ENCODE data around the gene TRABD2B.

Gene TRABD2B

GRCh38 chr1:47725000-47725473 lies 272.1 kb downstream of the TRABD2B start:
- ATAC-seq, result no peak
- no peak for DNase-seq

GRCh38 chr1:47724432-47724999 lies 272.7 kb downstream of the TRABD2B start:
- no peak for DNase-seq
- ATAC-seq, result no peak

GRCh38 chr1:47722909-47723580 lies 274.1 kb downstream of the TRABD2B start:
- DNase-seq, result no peak
- ATAC-seq, result no peak

DNA sequence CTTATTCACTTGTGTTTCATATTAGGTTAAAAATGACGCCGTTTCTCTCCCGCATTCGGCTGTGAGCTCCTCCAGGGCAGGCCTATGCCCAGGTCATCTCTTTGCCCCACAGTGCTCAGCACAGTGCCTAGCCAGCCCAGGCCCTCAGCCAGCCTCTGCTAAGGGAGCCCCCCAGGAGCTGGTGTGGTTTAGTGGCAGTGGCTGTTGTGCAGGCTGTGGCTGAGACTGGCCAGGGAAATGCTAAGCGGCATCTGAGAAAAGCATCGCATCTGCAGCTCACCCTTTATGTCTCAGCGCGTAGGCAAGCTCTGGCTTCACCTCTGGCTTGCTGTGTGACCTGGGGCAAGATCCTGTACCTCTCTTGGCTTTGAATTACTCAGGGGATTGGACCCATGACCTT lies 275.1 kb downstream of the TRABD2B start:
- no peak for ATAC-seq
- no peak for DNase-seq

DNA sequence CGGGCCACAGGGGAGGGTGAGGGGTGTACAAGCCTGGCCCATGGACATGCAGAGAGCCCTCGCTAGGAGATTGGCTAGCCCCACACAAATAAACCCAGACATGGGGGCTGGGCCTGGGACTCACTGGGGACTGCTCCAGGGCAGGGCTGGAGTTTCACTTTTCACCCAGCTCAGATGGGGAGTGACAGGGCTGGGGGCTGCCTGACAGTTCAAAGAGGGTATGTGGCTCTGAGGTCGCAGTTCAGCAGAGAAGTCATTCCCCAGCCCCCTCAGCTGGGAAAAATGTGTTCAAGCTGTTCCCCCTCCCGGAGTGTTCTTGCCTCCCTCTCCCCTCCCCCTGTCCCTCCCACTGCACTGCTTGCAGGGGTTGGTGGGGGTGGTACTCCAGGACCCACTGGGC lies 277.1 kb downstream of the TRABD2B start:
- DNase-seq, result no peak
- no peak for ATAC-seq

- no peak for DNase-seq
These were observed 279.8 kb downstream of the TRABD2B start for GRCh38 chr1:47717341-47717740.

GRCh38 chr1:47713975-47714767 lies 283.0 kb downstream of the TRABD2B start:
- ATAC-seq, result no peak
- no peak for DNase-seq

More at GRCh38 chr1:47717341-47717740, 279.8 kb downstream of the TRABD2B start:
- no peak for ATAC-seq

- DNase-seq, result no peak
- ATAC-seq, result no peak
These were observed 283.7 kb downstream of the TRABD2B start for GRCh38 chr1:47713333-47713953.

- no peak for ATAC-seq
- no peak for DNase-seq
These were observed 284.4 kb downstream of the TRABD2B start for GRCh38 chr1:47712596-47713299.

DNA sequence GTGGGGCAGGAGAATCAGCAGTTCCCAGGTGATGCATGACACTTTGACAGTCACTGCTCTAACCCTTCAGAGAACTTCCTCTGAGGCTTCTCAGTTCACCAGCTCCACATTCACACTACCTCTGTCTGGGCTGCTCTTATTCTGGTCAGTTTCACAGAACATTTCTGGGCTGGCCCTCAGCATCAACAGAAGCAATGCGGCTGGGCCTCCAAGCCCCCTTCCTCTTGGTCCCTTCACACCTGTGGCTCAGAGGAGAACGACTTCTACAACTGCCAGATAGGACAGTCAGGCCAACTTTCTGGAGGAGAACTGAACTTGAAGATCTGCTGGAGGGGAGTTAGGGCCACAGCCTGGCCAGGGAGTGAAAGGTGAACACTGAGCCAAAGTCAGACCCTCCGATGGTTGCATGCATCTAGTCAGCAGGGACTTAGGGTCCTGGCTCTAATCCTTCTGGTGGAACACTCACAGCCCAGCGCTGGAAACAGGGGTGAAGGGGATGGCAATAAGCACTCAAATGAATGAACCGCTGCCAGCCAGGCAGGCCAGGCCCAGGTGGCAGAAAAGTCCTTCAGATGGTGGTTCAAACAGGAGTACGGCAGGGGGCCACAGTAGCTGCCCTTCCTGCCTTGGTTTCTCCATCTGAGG lies 285.2 kb downstream of the TRABD2B start:
- DNase-seq (no peak), ATAC-seq (no peak)

- DNase-seq, result no peak
These were observed 285.9 kb downstream of the TRABD2B start for GRCh38 chr1:47711184-47711847.

More at GRCh38 chr1:47711184-47711847, 285.9 kb downstream of the TRABD2B start:
- no peak for ATAC-seq

All from stimulated activated naive CD8-positive, alpha-beta T cell treated with anti-CD3 and anti-CD28 coated beads, Interleukin-15, Interleukin-2, amounts not matched to agents 100 U/mL and 50 U/mL, for 24 hours (primary cell).